Measurements from ENCODE around the gene PDZD2.
"Not testable (repeated sequence)": the region's sequence is repeated elsewhere in the genome, so short reads cannot be mapped to it uniquely, and the experiment has no call there.

PDZD2 gene

DNA sequence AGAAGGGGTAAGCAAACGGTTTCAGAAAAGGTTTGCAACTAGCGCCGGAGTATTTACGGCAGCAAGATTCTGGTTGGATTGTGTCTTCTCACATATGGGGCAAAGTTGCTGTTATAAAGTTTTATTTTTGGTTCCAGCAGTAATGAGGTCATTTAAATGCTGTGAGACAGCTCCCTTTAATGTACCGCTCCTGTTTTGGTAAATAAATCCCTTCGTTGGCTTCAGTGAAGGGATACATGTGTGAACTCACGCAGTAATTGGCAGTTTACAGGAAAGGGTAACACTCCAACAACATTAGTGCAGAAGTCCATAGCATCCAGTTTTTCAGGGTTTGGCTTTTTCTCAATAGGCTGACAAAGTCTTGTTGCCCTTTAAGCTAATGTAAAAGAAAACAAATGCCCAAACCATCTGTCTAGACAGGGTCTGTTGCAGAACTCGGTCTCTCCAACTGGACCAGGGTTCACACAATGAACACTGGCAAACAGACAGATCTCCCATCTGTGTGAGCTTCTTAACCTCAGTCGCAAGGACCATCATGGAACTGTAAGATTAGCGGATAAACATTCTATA lies 351.2 kb downstream of the PDZD2 start:
- DNase-seq: no peak

DNA sequence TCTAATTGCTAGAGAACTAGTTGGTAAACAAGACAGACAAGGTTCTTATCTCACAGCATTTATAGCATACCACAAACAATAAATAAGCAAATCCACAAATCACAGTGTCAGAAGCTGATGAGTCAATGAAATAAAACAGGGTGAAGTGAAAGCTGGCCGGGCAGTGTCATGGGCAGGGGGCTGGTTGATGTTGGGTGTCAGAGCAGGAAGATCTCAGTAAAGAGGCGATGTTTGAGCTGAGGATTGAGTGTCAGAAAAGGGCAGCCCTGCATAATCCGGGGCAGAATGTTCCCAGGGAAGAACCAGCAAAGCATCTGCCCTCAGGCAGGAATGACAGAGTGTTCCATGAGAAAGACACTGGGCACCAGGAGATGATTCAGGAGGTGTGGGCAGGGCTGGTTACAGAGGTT lies 351.8 kb downstream of the PDZD2 start:
- DNase-seq: no peak

DNA sequence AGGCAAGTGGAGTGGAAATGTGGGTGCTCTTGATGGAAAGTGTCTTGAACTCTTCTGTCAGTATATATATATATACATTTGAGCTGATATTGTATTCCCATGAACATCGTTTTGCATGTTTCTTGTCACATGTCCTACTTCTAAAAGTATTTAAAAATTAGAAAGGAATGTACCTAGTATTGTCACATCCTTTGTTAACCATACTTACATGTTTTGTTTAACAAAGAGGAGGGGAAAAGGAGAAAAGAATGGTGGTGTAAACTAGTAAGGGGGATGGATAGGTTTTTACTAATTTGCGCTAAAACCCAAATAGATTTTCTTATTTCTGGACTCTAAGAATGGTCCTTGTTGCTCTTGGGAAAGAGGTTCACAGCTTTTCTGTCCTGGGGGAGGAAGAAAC lies 353.4 kb downstream of the PDZD2 start:
- DNase-seq: no peak

DNA sequence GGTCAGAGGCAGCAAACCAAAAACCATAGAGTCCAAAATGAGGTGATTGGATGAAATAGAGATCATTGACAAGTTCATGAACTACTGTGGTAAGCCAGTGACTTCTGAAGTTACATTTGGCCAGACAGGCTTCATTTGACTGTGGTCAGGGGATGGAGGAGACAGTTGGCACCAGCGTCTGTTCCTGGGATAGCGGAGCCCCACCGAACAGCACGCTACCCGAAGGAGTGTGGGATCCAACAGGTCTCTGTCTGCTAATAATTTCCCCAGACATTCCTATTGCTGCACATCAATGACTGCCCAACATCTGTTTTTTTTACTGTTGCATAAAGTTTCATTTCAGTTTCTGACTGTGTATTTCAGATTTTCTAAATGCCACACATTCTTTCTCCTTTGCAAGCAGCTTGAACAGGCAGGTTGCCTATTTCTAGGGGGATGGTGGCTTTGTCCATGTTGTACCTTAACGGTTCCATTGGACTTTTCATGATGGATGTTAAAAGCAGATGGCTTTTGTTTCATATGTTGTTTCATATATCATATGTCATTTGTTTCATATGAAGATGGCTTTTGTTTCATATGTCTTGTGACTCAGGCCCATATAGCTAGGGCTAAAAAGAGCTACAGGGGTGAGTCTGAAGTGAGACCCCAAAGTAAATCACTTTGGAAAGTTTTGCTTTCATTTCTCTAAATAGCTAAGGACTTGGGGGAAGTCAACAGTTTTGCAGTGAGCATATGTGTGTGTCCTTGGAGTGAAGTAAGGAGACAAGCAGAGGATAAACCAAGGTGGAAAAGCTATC lies 354.4 kb downstream of the PDZD2 start:
- no peak for DNase-seq

DNA sequence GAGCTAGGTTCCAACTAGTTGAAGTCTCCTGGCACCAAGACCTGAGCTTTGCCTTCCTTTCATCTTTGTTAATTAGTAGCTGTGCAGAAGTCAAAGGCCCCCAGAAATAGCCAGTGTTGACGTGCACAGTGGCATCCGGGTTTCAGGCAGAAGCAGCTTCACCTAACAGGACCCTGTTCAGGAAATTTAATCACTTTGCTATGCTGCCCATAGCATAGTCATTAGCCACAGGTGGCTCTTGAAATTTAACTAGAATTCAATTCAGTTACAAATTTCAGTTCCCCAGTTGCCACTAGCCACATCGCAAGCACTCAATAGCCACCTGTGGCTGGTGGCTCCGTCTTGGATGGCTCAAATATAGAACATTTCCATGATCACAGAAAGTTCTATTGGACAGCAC lies 356.1 kb downstream of the PDZD2 start:
- DNase-seq: no peak

DNA sequence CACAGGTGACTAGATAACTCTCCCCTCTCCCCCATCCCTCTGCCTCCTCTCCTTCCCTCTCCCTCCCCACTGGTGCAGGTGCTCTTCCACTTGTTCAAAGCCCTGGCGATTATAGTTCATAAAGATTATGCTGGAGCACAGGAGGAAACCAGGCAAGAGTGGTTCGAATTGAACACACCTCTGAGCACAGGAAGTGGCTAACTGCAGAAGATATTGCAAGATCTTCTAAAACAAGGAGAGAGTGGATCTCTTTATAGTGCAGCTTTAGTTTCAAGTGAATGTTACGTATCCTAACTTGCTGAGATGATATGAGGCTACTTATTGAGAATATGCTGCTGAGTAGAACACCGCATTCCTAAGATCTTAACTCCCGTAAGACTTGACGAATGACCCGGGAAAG lies 356.8 kb downstream of the PDZD2 start:
- DNase-seq: no peak

DNA sequence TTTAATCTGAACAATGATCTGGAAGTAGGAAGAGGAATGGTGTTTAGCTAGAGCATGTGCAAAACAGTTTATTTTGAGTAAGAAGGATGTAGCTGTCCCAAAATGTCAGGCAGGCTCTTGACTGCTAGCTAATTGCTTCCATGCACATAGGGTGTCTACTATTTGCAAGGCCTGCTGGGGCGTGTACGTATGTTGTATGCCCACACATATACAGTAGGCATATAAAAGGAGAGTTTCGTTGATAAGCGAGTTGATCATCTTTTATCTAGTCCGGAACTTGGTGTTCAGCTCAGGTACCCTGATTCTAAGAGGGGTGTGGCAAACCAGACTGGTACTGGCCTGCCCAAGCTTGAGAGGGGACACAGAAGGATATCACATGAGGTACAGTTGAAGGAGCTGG lies 358.0 kb downstream of the PDZD2 start:
- no peak for DNase-seq

DNA sequence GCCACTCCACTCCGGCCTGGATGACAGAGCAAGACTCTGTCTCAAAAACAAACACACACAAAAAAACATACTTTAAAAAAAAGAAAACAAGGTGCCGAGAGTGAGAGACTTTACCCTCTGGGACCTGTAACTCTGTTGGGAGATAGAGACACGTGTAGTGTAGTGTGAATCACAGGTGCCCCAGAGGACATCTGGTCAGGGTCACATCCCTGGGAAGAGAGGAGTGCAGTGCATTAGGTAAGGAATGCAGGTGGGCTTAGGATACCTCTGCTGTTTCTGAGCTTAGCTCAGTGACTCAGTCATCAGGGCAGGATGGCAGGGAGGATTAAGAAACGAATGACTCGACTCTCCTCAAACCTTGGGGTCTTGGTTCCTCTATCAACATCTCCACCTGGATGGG lies 360.5 kb downstream of the PDZD2 start:
- no peak for DNase-seq

DNA sequence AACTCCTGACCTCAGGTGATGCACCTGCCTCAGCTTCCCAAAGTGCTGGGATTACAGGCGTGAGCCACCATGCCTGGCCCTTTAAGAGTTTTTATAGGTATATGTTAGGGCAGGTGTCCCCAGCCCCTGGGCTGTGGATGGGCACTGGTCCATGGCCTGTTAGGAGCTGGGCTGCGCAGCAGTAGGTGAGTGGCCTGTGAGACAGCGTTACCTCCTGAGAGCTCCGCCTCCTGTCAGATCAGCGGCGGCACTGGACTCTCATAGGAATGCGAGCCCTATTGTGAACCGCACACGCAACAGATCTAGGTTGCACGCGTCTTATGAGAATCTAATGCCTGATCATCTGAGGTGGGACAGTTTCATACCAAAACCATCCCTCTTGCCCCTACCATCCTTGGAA lies 361.8 kb downstream of the PDZD2 start:
- DNase-seq: no peak

DNA sequence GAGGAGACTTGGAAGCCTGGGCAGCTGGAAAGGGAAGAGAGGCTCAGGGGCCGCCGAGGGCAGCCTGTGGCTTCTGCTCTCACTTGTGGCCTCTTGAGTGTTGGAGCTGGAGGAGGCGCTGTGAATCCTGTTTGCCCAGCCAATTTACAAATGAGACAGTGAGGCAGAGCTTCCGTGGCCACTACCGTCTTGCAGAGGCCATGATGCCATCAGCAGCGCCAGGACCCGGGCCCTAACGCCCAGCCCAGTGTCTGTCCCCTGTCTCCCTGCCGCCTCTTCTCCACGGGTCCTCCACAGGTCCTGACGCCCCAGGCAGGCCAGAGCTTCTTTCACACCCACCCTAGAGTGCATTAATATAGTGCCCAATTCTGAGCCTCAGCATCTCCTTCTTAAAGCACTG lies 362.4 kb downstream of the PDZD2 start:
- no peak for DNase-seq

DNA sequence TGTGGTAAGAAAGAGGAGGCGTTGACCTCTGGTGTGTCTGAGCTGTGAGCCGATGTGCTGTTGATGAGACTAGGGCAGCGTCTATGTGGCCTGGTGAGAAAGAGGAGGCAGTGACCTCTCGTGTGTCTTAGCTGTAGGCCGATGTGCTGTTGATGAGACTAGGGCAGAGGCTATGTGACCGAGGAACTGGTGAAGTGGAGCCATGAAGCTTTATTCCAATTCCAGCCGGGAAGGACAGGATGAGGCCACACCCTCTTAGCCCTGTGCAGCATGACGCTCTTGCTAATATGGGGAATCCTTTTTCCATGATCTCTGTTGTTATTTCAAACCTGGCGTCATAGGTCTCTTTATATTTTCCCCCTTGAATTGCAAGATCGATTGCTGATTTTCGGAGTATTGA lies 362.8 kb downstream of the PDZD2 start:
- DNase-seq: no peak

DNA sequence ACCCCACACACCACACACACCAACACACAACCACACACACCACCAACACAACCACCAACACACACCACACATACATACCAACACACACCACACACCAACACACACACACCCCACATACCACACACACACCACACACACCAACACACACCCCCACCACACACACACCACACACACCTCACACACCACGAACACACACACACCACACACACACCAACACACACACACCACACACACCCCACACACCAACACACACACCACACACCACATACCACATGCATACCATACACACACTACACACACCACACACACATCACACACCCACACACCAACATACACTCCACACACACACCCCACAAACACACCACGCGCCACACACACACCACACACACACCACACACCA lies 363.8 kb downstream of the PDZD2 start:
- DNase-seq: no peak

DNA sequence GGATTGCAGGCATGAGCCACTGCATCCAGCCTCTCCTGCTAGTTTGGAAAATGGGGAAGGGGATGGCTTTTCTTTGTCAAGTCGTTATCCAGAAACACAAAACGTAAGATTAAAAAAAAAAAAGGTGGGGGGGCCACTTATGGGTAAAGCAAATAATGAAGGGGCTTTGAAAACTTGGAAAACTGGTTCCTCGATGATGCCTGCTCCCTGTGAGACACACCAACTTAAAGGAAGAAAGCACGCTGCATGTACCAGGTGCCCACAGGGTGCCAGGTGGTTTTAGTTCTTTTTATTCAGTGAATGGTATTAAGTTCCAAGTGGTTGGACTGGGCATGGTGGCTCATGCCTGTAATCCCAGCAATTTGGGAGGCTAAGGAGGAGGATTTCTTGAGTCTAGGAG lies 365.1 kb downstream of the PDZD2 start:
- no peak for DNase-seq

DNA sequence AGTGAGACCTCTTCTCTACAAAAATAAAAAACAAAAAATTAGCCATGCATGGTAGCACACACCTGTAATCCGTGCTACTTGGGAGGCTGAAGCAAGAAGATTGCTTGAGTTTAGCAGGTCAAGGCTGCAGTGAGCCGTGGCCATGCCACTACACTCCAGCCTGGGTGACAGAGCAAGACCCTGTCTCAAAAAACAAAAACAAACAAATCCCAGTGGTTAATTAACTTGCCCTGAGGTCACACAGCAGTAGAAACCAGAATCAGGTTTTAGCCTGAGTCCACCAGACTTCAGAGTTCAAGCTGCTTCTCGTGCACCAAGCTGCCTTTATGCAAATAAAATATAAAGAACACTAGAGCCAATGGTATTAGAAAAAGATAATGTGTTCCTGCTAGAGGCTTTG lies 365.5 kb downstream of the PDZD2 start:
- no peak for DNase-seq

DNA sequence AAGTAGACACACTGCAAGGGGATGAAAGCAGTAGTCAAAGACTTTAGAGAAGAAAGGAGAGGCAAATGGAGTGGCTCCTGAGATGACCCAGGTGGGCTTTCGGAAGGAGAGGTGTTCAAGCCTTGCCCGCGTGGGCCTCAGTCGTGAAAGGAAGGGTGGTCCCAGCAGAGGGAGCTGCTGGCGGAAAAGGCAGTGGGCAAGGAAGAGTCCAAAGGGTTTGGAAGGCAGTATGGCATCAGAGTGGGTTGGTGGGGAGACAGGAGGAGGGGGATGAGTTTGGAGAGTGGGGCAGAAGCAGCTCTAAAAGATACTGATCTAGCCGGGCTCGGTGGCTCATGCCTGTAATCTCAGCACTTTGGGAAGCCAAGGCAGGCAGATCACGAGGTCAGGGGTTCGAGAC lies 369.8 kb downstream of the PDZD2 start:
- no peak for DNase-seq

DNA sequence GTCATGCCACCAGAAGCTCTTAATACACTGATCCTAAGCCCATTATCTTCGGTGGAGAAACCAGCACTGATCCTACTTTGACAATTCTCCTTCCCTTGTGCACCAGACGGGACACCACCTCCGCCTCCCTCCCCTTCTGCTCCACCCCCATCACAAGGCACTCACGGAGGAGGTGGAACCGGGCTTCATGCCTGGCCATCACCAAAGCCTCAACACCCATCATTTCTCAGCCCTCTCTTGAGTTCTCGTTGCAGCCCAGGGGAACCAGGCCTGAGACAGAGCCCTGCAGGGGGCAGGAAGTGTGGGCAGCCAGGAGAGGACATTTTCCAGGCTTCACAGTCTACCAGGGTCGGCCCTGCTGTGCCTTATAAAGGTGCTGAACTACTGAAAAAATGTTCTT lies 374.7 kb downstream of the PDZD2 start:
- DNase-seq: no peak

DNA sequence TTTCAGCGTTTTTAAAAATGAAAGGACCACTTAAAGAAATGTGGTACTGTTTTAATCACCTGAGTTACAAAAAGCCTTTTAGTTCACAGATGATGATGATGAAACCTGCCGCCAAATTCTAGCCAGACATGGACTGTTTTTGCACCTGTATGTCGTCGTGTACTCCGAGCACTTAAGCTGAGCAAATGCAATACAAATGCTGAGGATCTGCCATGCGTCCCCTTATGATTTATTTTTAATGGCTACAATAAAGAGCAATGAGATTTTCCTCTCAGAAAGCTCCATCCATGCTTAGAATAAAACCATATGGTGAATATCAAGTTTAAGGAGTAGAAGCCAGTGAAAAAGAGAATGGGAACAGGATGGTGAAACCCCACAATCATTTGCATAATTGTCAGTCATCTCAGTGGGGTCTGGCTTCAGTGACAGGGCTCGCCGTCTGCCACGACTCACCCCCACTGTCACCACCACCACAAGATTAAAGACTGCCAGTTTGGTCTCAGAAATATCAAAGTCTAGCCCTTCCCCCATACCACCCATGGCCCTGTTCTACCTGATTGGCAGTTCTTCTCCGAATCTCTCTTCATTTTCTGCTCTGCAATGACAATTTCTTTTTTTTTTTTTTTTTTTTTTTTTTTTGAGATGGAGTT lies 375.3 kb downstream of the PDZD2 start:
- DNase-seq: no peak

DNA sequence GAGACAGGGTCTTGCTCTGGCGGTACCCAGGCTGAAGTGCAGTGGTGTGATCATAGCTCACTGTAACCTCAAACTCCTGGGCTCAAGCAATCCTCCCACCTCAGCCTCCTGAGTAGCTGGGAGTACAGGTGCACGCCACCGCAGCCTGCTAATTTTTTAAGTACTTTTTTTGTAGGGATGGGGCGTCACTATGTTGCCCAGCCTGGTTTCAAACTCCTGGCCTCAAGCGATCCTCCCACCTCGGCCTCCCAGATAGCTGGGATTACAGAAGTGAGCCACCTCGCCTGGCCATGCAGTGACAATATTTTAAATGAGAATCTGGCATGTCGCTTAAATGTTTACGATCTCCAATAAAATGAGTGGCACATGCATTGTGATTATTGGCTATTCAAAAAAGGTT lies 376.3 kb downstream of the PDZD2 start:
- not testable (repeated sequence) for DNase-seq

DNA sequence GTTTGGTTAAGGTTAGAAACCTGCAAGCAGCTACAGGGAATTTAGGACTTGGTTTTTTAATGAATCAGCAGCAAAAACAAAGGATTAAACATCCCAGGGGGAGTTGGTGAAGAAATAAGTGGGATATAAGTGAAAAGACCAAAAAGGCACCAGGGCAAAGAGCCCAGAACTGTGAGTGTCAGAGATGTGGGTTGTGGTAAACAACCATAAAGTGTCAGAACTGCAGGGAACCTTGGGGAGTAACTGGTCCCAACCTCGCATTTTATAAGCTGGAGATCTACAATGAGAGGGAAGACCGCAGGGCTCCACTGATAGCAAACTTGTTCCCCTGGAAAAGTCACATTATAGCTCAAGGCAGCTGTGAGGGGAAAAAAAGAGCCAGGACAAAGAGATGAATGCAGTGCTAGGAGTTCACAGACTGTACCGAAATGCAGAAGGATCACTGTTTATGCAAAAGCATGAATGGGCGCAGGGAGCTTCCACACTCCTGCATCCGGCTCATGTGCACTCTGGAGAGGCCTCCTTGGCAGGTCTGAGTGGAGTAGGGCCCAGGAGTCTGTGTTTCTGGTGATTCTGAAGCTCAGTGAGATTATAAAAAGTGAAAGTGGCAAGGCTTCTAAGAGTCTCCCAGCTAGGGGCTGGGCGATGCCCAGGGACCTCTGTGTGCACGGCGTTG lies 378.9 kb downstream of the PDZD2 start:
- DNase-seq: no peak

DNA sequence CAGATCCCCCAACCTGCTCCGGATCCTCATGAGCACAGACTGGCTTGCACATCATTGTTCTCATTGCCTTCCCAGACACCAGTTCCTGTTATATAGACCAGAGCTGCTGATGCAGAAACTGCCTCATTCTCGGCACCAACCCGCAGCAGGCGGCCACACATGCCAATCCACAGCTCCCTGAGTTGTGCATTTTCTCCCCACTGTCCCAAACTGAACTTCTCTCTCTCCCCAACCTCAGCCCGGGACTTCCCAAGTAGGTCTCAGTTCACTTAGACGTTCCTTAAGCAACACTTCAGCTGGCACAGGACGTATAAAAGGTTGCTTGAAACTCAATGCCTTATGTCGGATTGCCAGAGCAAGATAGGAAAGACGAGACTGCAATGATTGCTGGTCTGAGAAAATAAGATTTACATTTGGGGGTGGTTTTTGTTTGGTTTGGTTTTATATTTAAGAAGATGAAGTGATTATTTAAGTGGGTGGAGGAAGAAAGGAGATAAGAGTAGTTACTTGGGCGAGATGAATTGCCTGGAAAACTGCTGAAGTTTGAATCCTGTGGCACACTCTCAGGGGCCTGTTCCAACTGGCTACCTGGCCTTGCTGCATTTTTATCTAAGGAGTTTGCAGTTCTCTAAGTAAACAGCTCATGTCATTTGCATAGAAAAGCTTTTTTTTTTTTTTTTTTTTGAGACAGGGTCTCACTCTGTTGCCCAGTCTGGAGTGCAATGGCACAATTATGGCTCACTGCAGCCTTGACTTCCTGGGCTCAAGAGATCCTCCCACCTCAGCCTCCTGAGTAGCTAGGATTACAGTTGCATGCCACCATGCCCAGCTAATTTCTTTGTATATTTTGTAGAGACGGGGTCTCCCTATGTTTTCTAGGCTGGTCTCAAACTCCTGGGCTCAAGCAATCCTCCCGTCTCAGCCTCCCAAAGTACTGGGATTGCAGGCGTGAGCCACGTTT lies 379.8 kb downstream of the PDZD2 start:
- DNase-seq: no peak

DNA sequence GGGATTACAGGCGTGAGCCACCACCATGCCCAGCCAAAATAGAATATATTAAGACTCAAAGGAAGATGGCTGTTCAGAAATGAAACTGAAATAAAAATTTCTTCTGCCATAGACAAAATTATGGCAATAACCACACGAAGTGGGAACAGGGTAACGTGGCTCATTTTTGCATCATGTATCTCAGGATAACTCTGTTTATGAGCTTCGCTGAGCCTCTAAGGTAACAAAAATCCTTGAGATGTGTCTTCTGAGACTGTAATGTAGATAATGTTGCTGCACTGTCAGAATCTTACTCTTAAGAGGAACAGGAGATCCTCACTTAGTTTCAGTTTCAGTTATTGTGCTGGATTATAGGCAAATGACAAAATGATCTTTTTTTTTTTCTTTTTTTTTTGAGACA lies 381.3 kb downstream of the PDZD2 start:
- DNase-seq: no peak

DNA sequence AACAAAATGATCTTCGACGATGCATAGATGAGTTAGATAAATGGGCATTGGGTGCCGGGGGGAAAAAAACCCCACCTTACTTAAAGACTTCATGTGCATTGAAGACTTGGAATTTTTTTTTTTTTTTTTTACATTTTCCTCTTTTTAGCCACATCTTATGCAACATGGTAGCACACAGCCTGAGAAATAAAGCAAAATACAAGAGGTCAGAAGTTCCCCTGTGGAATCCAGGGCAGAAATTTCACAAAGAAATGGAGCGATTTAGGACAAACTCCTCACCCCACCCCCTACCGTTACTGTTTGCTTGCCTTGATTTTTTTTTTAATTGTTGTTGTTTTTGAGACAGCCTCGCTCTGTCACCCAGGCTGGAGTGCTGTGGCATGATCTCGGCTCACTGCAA lies 382.0 kb downstream of the PDZD2 start:
- no peak for DNase-seq

DNA sequence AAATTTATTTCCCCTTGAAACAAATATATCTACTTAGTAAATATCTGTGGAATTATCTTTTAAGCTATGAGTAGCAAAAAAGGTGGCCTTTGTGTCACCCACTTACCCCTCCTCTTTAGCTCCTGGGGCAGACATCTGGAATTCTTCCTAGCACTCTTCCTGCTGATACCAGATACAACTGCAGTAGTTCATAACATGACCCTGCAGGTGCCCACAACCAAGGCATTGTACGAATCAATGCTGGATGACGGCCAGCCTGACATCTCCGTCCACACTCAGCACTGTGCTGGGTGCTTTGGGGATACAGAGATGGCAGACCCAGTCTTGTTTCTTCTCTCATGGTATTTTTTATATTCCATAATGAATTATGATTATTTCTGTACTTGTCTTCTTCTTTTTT lies 382.8 kb downstream of the PDZD2 start:
- DNase-seq: no peak

All from NCI-H2029 treated with DMSO at 0.1 percent for 48 hours (cell line).